Suprapubic skin (tissue), 4 donors: ENCODE measurements around the gene CTNNBL1. TPM values are rescaled to one million over a fixed set of nuclear protein-coding genes. Genes with fewer than 3 reads are reported as not detected.

Experiments used
- DNase-seq, 2 donors: peaks; one replicate each; pipeline ENCODE4 v3.0.0-alpha.2; 2019; ENCODE audit warnings: low spot score in 2 of 2
- H3K27ac ChIP-seq: fragments of 200-600 bp; sonication (generic); one replicate; pipeline ENCODE4 v1.5.1; 2019
- H3K27me3 ChIP-seq: fragments of 200-600 bp; sonication (generic); one replicate; pipeline ENCODE4 v1.5.1; 2019
- H3K36me3 ChIP-seq: fragments of 200-600 bp; sonication (generic); one replicate; pipeline ENCODE4 v1.5.1; 2019
- H3K4me1 ChIP-seq: fragments of 200-600 bp; sonication (generic); one replicate; pipeline ENCODE4 v1.5.1; 2019
- H3K4me3 ChIP-seq: fragments of 200-600 bp; sonication (generic); one replicate; pipeline ENCODE4 v1.5.1; 2019; ENCODE audit warnings: mild to moderate bottlenecking
- H3K9me3 ChIP-seq: fragments of 200-600 bp; sonication (generic); one replicate; pipeline ENCODE4 v1.5.1; 2019
- CTCF ChIP-seq, 2 donors: fragments of 200-600 bp in 1 of 2; fragments of 450-650 bp in 1 of 2; sonication (generic) in 1 of 2; IDR thresholded peaks; one replicate each; pipeline ENCODE4 v1.5.1; 2016 to 2019; ENCODE audit warnings: antibody characterized with exemption in 2 of 2, mild to moderate bottlenecking in 1 of 2, moderate library complexity in 1 of 2
- EP300 ChIP-seq: sonication (generic); formaldehyde crosslinking; IDR thresholded peaks from one replicate; pipeline ENCODE4 v1.6.1; 2017; ENCODE audit warnings: antibody characterized with exemption
- POLR2A ChIP-seq, 2 donors: fragments of 450-650 bp; IDR thresholded peaks; one replicate each; pipeline ENCODE4 v1.6.1; 2017; ENCODE audit warnings: antibody characterized with exemption in 2 of 2, mild to moderate bottlenecking in 2 of 2, moderate library complexity in 2 of 2
- POLR2AphosphoS5 ChIP-seq, 3 donors: sonication (generic); formaldehyde crosslinking; IDR thresholded peaks; one replicate each; pipeline ENCODE4 v1.6.1; 2017; ENCODE audit warnings: antibody characterized with exemption in 3 of 3
- WGBS: methylation state at CpG from one replicate; pipeline ENCODE4 v1.1.5; 2018; 5-methylcytosine and 5-hydroxymethylcytosine counted together
- total RNA-seq, 4 donors: library from RNA; depleted of rRNA; stranded (reverse); fragments of >200 nt; gene quantifications; one replicate each; pipeline ENCODE4 v1.1.0, GENCODE V29; 2016

Gene CTNNBL1
- total RNA-seq, 4 donors from 2014 or later: 17.2 to 27.4 (median 26.1) TPM

GRCh38 chr20:37879843-37880242, 186.0 kb downstream of the CTNNBL1 start:
- Histone ChIP-seq H3K36me3 (peaks cover 2% of the 10 kb centered on the region), H3K4me1 (no peaks in the 10 kb centered on the region), H3K27me3 (peaks cover 7% of the 10 kb centered on the region), H3K27ac (no peak overlapping the region), H3K4me3 (no peak overlapping the region), H3K9me3 (no peaks in the 10 kb centered on the region)
- DNase-seq: no peak
- WGBS: 94% methylated on average over 1 of the region's 1 CpG
- no peak for TF ChIP-seq POLR2A (IDR thresholded peaks at IDR 0.05)
- TF ChIP-seq POLR2AphosphoS5 (IDR thresholded peaks at IDR 0.05): no peak
- TF ChIP-seq EP300: no peak
- TF ChIP-seq CTCF (IDR thresholded peaks at IDR 0.05): no peak

- DNase-seq: no peak
- TF ChIP-seq EP300 (no peak), POLR2A (IDR thresholded peaks at IDR 0.05) (no peak), POLR2AphosphoS5 (IDR thresholded peaks at IDR 0.05) (no peak), CTCF (IDR thresholded peaks at IDR 0.05) (no peak)
Observed at GRCh38 chr20:37880726-37881591, 187.1 kb downstream of the CTNNBL1 start.

GRCh38 chr20:37881601-37882343, 187.9 kb downstream of the CTNNBL1 start:
- no peak for DNase-seq
- Histone ChIP-seq H3K4me3 (no peak overlapping the region), H3K9me3 (no peaks in the 10 kb centered on the region), H3K36me3 (no peaks in the 10 kb centered on the region), H3K4me1 (no peaks in the 10 kb centered on the region), H3K27me3 (peaks cover 20% of the 10 kb centered on the region), H3K27ac (no peak overlapping the region)
- 66% methylated on average over 22 of the region's 22 CpGs for WGBS
- TF ChIP-seq EP300: no peak
- no peak for TF ChIP-seq CTCF (IDR thresholded peaks at IDR 0.05)

More at GRCh38 chr20:37880726-37881591, 187.1 kb downstream of the CTNNBL1 start:
- Histone ChIP-seq H3K9me3 (no peaks in the 10 kb centered on the region), H3K36me3 (no peaks in the 10 kb centered on the region), H3K27me3 (peaks cover 13% of the 10 kb centered on the region), H3K4me1 (no peaks in the 10 kb centered on the region), H3K4me3 (no peak overlapping the region), H3K27ac (no peak overlapping the region)
- WGBS: 58% methylated on average over 12 of the region's 18 CpGs

- no peak overlapping the region for H3K4me3 ChIP-seq
- peaks cover 20% of the 10 kb centered on the region for H3K27me3 ChIP-seq
- 75% methylated on average over 12 of the region's 16 CpGs for WGBS
- DNase-seq: no peak
- H3K27ac ChIP-seq: no peak overlapping the region
- H3K4me1 ChIP-seq: no peaks in the 10 kb centered on the region
- no peaks in the 10 kb centered on the region for H3K9me3 ChIP-seq
- TF ChIP-seq CTCF (IDR thresholded peaks at IDR 0.05) (no peak), POLR2AphosphoS5 (IDR thresholded peaks at IDR 0.05) (no peak), POLR2A (IDR thresholded peaks at IDR 0.05) (no peak), EP300 (no peak)
- no peaks in the 10 kb centered on the region for H3K36me3 ChIP-seq
Observed at GRCh38 chr20:37882961-37883712, 189.3 kb downstream of the CTNNBL1 start.
